ENCODE data around the gene BLCAP. TPM values are rescaled to one million over a fixed set of nuclear protein-coding genes. Genes with fewer than 3 reads are reported as not detected.

BLCAP gene
- total and polyA plus RNA-seq, 2 experiments from 2014 or later: 62.2 to 64.8 TPM

DNA sequence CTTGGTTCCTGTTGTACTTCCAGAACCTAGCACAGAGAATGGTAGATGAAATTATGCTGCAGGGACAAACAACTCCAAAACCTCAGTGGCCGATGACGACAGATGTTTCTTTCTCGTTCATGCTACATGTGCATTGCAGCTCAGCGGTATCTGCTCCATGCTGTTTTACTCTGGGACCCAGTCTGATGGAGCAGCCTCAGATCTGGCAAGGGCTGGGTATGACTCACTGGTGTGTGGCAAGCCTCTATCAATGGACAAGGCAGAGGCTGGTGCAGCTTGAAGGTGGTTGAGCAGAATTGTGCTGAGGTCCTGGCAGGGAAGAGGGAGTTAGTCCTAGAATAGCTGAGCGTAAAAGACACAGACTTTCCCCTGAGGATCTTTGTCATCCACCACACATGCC is 10.3 kb upstream of the BLCAP start:
- no peak for ATAC-seq

More for the DNA sequence above, 10.3 kb upstream of the BLCAP start:
- H3F3A ChIP-seq (replicated peaks; ENCODE audit: low read depth): no peaks in the 10 kb centered on the region
- H3K27me3 ChIP-seq (ENCODE audit: insufficient read depth): no peaks in the 10 kb centered on the region
- H4K20me1 ChIP-seq (replicated peaks; ENCODE audit: insufficient read depth): no peaks in the 10 kb centered on the region
- Mint-ChIP-seq H3K4me3 (no peak overlapping the region), H3K36me3 (ENCODE audit: low read depth) (no peaks in the 10 kb centered on the region), H3K4me1 (peaks cover 16% of the 10 kb centered on the region; the same call in 2 of the 3 replicates), H3K9me3 (no peaks in the 10 kb centered on the region), H3K27me3 (ENCODE audit: insufficient read depth, low read depth, poor library complexity) (peaks cover 4% of the 10 kb centered on the region), H3K27ac (no peak overlapping the region)
- no peaks in the 10 kb centered on the region for H3K79me2 ChIP-seq (replicated peaks; ENCODE audit: insufficient read depth)
- no peak overlapping the region for H3K4me3 ChIP-seq
- no peak overlapping the region for H3K4me2 ChIP-seq
- H3K36me3 ChIP-seq (ENCODE audit: insufficient read depth): no peaks in the 10 kb centered on the region
- no peak for DNase-seq (ENCODE audit: low spot score)
- TF ChIP-seq EZH2 (IDR thresholded peaks at IDR 0.05; ENCODE audit: low read depth, unreplicated experiment): no peak
- no peak for TF ChIP-seq CREB1 (CRISPR knock-in tag; IDR thresholded peaks at IDR 0.05; ENCODE audit: low read depth)
- TF ChIP-seq, protein P1, sequence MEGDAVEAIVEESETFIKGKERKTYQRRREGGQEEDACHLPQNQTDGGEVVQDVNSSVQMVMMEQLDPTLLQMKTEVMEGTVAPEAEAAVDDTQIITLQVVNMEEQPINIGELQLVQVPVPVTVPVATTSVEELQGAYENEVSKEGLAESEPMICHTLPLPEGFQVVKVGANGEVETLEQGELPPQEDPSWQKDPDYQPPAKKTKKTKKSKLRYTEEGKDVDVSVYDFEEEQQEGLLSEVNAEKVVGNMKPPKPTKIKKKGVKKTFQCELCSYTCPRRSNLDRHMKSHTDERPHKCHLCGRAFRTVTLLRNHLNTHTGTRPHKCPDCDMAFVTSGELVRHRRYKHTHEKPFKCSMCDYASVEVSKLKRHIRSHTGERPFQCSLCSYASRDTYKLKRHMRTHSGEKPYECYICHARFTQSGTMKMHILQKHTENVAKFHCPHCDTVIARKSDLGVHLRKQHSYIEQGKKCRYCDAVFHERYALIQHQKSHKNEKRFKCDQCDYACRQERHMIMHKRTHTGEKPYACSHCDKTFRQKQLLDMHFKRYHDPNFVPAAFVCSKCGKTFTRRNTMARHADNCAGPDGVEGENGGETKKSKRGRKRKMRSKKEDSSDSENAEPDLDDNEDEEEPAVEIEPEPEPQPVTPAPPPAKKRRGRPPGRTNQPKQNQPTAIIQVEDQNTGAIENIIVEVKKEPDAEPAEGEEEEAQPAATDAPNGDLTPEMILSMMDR (conservative IDR thresholded peaks at IDR 0.05; ENCODE audit: low read depth in 2 of 2): no peak
- TF ChIP-seq ZNF114 (CRISPR knock-in tag; IDR thresholded peaks at IDR 0.05): no peak
- no peak for TF ChIP-seq REST (IDR thresholded peaks at IDR 0.05; ENCODE audit: unreplicated experiment)
- no peak for TF ChIP-seq EZH2phosphoT487 (IDR thresholded peaks at IDR 0.05; ENCODE audit: unreplicated experiment)
- TF ChIP-seq ZNF462 (CRISPR knock-in tag; IDR thresholded peaks at IDR 0.05): no peak
- no peak for TF ChIP-seq POLR2AphosphoS5 (IDR thresholded peaks at IDR 0.05; ENCODE audit: low read depth)
- TF ChIP-seq JUNB (IDR thresholded peaks at IDR 0.05; ENCODE audit: unreplicated experiment): no peak
- peaks cover 12% of the 10 kb centered on the region for H3K4me1 ChIP-seq (ENCODE audit: insufficient read depth)
- H2AFZ ChIP-seq: peak overlapping the region; percentile 33; the same call in 1 of the 2 replicates
- H3K27ac ChIP-seq (ENCODE audit: low read depth): no peak overlapping the region
- no peaks in the 10 kb centered on the region for H3K9me2 ChIP-seq (ENCODE audit: insufficient read depth)

Data from GM23338 (cell line).